Dedifferentiated amniotic fluid mesenchymal stem cell (primary cell): ENCODE data around the gene TSKU.
"Not testable (repeated sequence)": the region's sequence is repeated elsewhere in the genome, so short reads cannot be mapped to it uniquely, and the experiment has no call there.

Experiments
- DNase-seq: peaks from one replicate; pipeline ENCODE4 v3.0.0-alpha.2; 2016; ENCODE audit errors: extremely low spot score

The TSKU gene

GRCh38 chr11:76787911-76788596 lies 4.9 kb downstream of the TSKU start:
- no peak for DNase-seq

- DNase-seq, result no peak
Observed at GRCh38 chr11:76788661-76789442, 5.7 kb downstream of the TSKU start.

GRCh38 chr11:76789443-76789719 lies 6.2 kb downstream of the TSKU start:
- no peak for DNase-seq

- no peak for DNase-seq
Observed at GRCh38 chr11:76790251-76790650, 7.1 kb downstream of the TSKU start.

- not testable (repeated sequence) for DNase-seq
Observed at GRCh38 chr11:76791002-76791770, 8.0 kb downstream of the TSKU start.

- DNase-seq, result peak; percentile 47
Observed at GRCh38 chr11:76791861-76792260, 8.7 kb downstream of the TSKU start.

- DNase-seq, result no peak
Observed at GRCh38 chr11:76792505-76793264, 9.5 kb downstream of the TSKU start.

- no peak for DNase-seq
Observed at GRCh38 chr11:76793391-76794291, 10.5 kb downstream of the TSKU start.

- no peak for DNase-seq
Observed at GRCh38 chr11:76794371-76795289, 11.5 kb downstream of the TSKU start.

- no peak for DNase-seq
Observed at GRCh38 chr11:76795290-76795935, 12.3 kb downstream of the TSKU start.

- no peak for DNase-seq
Observed at GRCh38 chr11:76795936-76796441, 12.8 kb downstream of the TSKU start.

GRCh38 chr11:76796511-76797198 lies 13.5 kb downstream of the TSKU start:
- DNase-seq, result no peak

- DNase-seq, result no peak
Observed at GRCh38 chr11:76797341-76798201, 14.4 kb downstream of the TSKU start.

GRCh38 chr11:76798202-76798581 lies 15.0 kb downstream of the TSKU start:
- no peak for DNase-seq

GRCh38 chr11:76798671-76799065 lies 15.5 kb downstream of the TSKU start:
- DNase-seq, result no peak

GRCh38 chr11:76799066-76799804 lies 16.1 kb downstream of the TSKU start:
- DNase-seq, result peak; percentile 52
